ENCODE data around the gene PDK4. TPM values are rescaled to one million over a fixed set of nuclear protein-coding genes. Genes with fewer than 3 reads are reported as not detected.

The PDK4 gene
- total and polyA plus RNA-seq, 10 of the 15 experiments (the other 5 are each of a cell fraction or from before 2014, with no cell fraction given), result 0.03 to 0.46 TPM; not detected in 8

DNA sequence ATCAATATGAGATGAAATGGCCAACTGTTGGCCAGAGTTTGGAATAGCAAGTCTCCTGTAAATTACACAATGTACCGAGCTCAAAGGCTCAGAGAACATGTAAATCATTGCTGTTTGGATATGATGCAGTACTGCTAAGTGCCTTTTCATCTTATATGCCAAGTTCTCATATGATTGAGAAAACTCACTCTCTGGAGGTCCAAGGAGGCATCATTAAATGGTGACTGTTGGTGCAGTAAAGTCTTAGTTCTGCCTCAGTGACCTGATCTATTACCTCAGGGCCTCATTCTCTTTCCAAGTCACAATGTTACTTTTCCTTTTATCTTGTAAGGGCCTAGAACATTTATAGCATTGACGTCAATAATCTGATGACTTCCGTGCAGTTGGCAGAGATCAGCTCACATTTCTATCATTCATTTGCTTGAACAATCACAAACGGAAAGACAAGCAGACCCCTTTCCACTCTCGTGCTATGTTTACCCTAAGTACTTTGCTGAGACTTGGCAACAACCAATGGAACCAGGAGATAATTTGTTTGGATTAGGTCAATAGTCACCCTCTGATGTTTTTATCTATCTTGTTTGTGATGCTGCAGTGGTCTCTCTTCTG is 32.6 kb upstream of the PDK4 start (continued):
- TF ChIP-seq ZNF207 (IDR thresholded peaks at IDR 0.05; ENCODE audit: borderline replicate concordance) (no peak), BRCA1 (IDR thresholded peaks at IDR 0.05; ENCODE audit: low read depth, low read length) (no peak)
- TF ChIP-seq, protein P1, sequence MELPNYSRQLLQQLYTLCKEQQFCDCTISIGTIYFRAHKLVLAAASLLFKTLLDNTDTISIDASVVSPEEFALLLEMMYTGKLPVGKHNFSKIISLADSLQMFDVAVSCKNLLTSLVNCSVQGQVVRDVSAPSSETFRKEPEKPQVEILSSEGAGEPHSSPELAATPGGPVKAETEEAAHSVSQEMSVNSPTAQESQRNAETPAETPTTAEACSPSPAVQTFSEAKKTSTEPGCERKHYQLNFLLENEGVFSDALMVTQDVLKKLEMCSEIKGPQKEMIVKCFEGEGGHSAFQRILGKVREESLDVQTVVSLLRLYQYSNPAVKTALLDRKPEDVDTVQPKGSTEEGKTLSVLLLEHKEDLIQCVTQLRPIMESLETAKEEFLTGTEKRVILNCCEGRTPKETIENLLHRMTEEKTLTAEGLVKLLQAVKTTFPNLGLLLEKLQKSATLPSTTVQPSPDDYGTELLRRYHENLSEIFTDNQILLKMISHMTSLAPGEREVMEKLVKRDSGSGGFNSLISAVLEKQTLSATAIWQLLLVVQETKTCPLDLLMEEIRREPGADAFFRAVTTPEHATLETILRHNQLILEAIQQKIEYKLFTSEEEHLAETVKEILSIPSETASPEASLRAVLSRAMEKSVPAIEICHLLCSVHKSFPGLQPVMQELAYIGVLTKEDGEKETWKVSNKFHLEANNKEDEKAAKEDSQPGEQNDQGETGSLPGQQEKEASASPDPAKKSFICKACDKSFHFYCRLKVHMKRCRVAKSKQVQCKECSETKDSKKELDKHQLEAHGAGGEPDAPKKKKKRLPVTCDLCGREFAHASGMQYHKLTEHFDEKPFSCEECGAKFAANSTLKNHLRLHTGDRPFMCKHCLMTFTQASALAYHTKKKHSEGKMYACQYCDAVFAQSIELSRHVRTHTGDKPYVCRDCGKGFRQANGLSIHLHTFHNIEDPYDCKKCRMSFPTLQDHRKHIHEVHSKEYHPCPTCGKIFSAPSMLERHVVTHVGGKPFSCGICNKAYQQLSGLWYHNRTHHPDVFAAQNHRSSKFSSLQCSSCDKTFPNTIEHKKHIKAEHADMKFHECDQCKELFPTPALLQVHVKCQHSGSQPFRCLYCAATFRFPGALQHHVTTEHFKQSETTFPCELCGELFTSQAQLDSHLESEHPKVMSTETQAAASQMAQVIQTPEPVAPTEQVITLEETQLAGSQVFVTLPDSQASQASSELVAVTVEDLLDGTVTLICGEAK (IDR thresholded peaks at IDR 0.05; ENCODE audit: borderline replicate concordance), result no peak

DNA sequence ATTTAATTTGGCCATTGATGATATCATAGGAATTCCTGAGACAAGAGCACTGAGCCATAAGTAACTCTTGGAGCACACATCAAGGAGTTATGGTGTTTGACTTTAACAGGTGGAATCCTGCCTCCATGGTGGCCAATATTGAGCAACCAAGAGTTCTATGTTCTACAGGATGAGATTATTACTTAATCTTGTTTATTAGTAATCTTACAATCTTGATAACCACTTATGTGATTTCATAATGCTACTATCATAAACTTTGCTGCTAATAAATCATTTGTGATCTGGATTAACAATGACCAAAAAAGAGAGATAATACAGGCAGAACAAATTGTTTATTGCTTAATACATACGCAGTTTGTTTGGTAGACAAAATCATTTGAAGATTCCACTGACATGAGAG is 27.5 kb upstream of the PDK4 start:
- BruUV-seq (replicated peaks), result no TSS peak
- Histone ChIP-seq H3K27ac (ENCODE audit: control insufficient read depth, insufficient read depth) (no peak overlapping the region), H2AFZ (ENCODE audit: control insufficient read depth, low read depth, low read length) (no peak overlapping the region), H3K4me1 (ENCODE audit: control insufficient read depth, insufficient read depth, low read length) (no peaks in the 10 kb centered on the region), H3K4me3 (no peak overlapping the region), H3K9ac (ENCODE audit: control insufficient read depth, insufficient read depth, low read length) (no peak overlapping the region), H3K27me3 (replicated peaks in 1 of 2; ENCODE audit: control insufficient read depth in 2 of 2, insufficient read depth in 2 of 2, low read length in 1 of 2) (no peaks in the 10 kb centered on the region), H3K79me2 (ENCODE audit: control insufficient read depth, insufficient read depth, low read length) (no peaks in the 10 kb centered on the region), H4K20me1 (ENCODE audit: control insufficient read depth, insufficient read depth) (no peaks in the 10 kb centered on the region), H3K36me3 (ENCODE audit: control insufficient read depth in 2 of 2, insufficient read depth in 2 of 2, low read length in 1 of 2) (no peaks in the 10 kb centered on the region), H3K4me2 (ENCODE audit: control insufficient read depth, insufficient read depth) (no peak overlapping the region), H3K9me3 (replicated peaks; ENCODE audit: control insufficient read depth, insufficient read depth, low read length) (no peaks in the 10 kb centered on the region)
- in situ Hi-C loops (cut with MboI), result no loop called here
- SMC1A ChIA-PET (ENCODE audit: uncharacterized antibody, unreplicated experiment), result interaction anchor here (1.5 kb wide), 1 partner anchor 15 kb away, joined by 4 read pairs; no protein-coding TSS in a partner anchor
- RAD21 ChIA-PET (ENCODE audit: unreplicated experiment), result no interaction called here
- CTCF ChIA-PET, result no interaction called here
- POLR2A ChIA-PET, result no interaction called here
- intact Hi-C loops (cut with micrococcal nuclease; ENCODE audit: unreplicated experiment), result no loop called here
- no peak for ATAC-seq
- DNase-seq (ENCODE audit: low read depth, low spot score), result no peak
- WGBS (ENCODE audit: insufficient coverage, insufficient replicate concordance, low lambda C conversion rate, missing lambda C conversion rate), result 0% methylated on average over 1 of the region's 1 CpG
- FAIRE-seq, result no peak
- TF ChIP-seq ETV6 (conservative IDR thresholded peaks at IDR 0.05 in 1 of 2, IDR thresholded peaks at IDR 0.05 in 1 of 2; ENCODE audit: borderline replicate concordance in 1 of 2, low read depth in 1 of 2) (no peak), ZZZ3 (IDR thresholded peaks at IDR 0.05; ENCODE audit: control insufficient read depth, insufficient read length, low read depth) (no peak), KDM1A (IDR thresholded peaks at IDR 0.05; ENCODE audit: borderline replicate concordance) (no peak)
- TF ChIP-seq, protein P1 (IDR thresholded peaks at IDR 0.05; ENCODE audit: borderline replicate concordance), result no peak
- TF ChIP-seq, protein P2, sequence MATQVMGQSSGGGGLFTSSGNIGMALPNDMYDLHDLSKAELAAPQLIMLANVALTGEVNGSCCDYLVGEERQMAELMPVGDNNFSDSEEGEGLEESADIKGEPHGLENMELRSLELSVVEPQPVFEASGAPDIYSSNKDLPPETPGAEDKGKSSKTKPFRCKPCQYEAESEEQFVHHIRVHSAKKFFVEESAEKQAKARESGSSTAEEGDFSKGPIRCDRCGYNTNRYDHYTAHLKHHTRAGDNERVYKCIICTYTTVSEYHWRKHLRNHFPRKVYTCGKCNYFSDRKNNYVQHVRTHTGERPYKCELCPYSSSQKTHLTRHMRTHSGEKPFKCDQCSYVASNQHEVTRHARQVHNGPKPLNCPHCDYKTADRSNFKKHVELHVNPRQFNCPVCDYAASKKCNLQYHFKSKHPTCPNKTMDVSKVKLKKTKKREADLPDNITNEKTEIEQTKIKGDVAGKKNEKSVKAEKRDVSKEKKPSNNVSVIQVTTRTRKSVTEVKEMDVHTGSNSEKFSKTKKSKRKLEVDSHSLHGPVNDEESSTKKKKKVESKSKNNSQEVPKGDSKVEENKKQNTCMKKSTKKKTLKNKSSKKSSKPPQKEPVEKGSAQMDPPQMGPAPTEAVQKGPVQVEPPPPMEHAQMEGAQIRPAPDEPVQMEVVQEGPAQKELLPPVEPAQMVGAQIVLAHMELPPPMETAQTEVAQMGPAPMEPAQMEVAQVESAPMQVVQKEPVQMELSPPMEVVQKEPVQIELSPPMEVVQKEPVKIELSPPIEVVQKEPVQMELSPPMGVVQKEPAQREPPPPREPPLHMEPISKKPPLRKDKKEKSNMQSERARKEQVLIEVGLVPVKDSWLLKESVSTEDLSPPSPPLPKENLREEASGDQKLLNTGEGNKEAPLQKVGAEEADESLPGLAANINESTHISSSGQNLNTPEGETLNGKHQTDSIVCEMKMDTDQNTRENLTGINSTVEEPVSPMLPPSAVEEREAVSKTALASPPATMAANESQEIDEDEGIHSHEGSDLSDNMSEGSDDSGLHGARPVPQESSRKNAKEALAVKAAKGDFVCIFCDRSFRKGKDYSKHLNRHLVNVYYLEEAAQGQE (IDR thresholded peaks at IDR 0.05; ENCODE audit: low read depth, low read length), result no peak

Measured in GM12878 (cell line).